Heart right ventricle (tissue), 16 donors: ENCODE results near the gene ADRA1B. TPM values are rescaled to one million over a fixed set of nuclear protein-coding genes. Genes with fewer than 3 reads are reported as not detected.
A peak's percentile ranks its signal among the peaks of the same experiment; 100 is the strongest.
"Not testable (repeated sequence)": the region's sequence is repeated elsewhere in the genome, so short reads cannot be mapped to it uniquely, and the experiment has no call there.

Experiments used
- ATAC-seq, 8 donors: fragments of 200-7000 bp; cut with Tn5 transposase; one replicate each; pipeline ENCODE4 v1.9.1; 2020; ENCODE audit warnings: mild to moderate bottlenecking in 8 of 8, moderate library complexity in 8 of 8, moderate number of reproducible peaks in 1 of 8
- DNase-seq, 2 donors: peaks; one replicate each; pipeline ENCODE4 v3.0.0-alpha.2; 2020
- H3K27ac ChIP-seq, 10 donors: fragments of 200-600 bp; sonication (generic) in 2 of 10; one replicate each; pipeline versions ENCODE4 v1.5.0 to v1.8.0; 2020 to 2022; ENCODE audit warnings: mild to moderate bottlenecking in 3 of 10
- H3K27me3 ChIP-seq, 7 donors: fragments of 200-600 bp; one replicate each; pipeline ENCODE4 v1.8.0; 2021 to 2022; ENCODE audit warnings: mild to moderate bottlenecking in 2 of 7
- H3K36me3 ChIP-seq, 9 donors: fragments of 200-600 bp; sonication (generic) in 1 of 9; one replicate each; pipeline versions ENCODE4 v1.5.0 to v1.8.0; 2020 to 2022; ENCODE audit warnings: mild to moderate bottlenecking in 2 of 9
- H3K4me1 ChIP-seq, 9 donors: fragments of 200-600 bp; sonication (generic) in 1 of 9; one replicate each; pipeline versions ENCODE4 v1.5.0 to v1.8.0; 2020 to 2022; ENCODE audit warnings: mild to moderate bottlenecking in 4 of 9
- H3K4me3 ChIP-seq, 10 donors: fragments of 200-600 bp; sonication (generic) in 2 of 10; one replicate each; pipeline versions ENCODE4 v1.5.0 to v1.8.0; 2020 to 2022; ENCODE audit warnings: mild to moderate bottlenecking in 7 of 10, moderate library complexity in 2 of 10
- H3K9me3 ChIP-seq, 11 donors: fragments of 200-600 bp in 10 of 11; sonication (generic) in 2 of 11; one replicate each; pipeline versions ENCODE4 v1.5.0 to v1.8.0; 2013 to 2022; ENCODE audit warnings: mild to moderate bottlenecking in 2 of 11, control low read depth in 1 of 11, moderate library complexity in 1 of 11
- WGBS, 2 donors: extraction: QIAGEN DNeasy Blood & Tissue Kit; methylation state at CpG; one replicate each; pipeline ENCODE4 v1.1.7; 2013; ENCODE audit warnings: inconsistent platforms in 1 of 2; 5-methylcytosine and 5-hydroxymethylcytosine counted together
- intact Hi-C, 10 donors: fragments of 100-400 bp; cut with DNase I; formaldehyde crosslinking; loops; one replicate each; pipeline versions ENCODE4 v1.11.1 to v1.14.2; 2022
- polyA plus RNA-seq, 2 donors: library from polyadenylated mRNA; stranded (reverse); fragments of 200-250 nt; gene quantifications; one replicate each; pipeline ENCODE4 v1.2.3, GENCODE V29; 2013
- total RNA-seq, 10 donors: library from RNA; stranded (reverse); fragmentation: NEBNext Ultra II Directional in 3 of 10; extraction: Animal tissue kit (Norgen Biotek cat#: 25700) in 3 of 10; gene quantifications; one replicate each; pipeline versions ENCODE4 v1.2.1 to v1.2.4, GENCODE V29; 2021 to 2023
- TF ChIP-seq, protein P1 (sequence below), 9 donors: fragments of 200-600 bp; sonication (generic) in 2 of 9; IDR thresholded peaks; one replicate each; pipeline versions ENCODE4 v1.5.0 to v1.8.0; 2021 to 2022; ENCODE audit warnings: antibody characterized with exemption in 9 of 9, mild to moderate bottlenecking in 5 of 9, moderate library complexity in 1 of 9
- donor health status: Arrhythmogenic right ventricular cardiomyopathy.
- donor health status: ischemic (EF 13 %, LVEDD 7.1; RV severe dilation, severe dysfunction).
- donor health status: healthy with polysubstance abuse.
- donor health status: DM: no; HTN: yes; CAD: no.
- donor health status: DM: no; HTN: no; CAD: no.
- donor health status: ischemic (EF 25% LVEDD 6.9; RV normal size, moderate dysfunction).
- donor health status: ischemic (EF 25% LVEDD 5.7; RV mildly dilated, moderate dysfunction).
- donor health status: healthy.
- donor health status: DM: yes; HTN: yes; CAD: no.
- donor health status: Ischemic cardiomyopathy.
- donor health status: ischemic (EF 35%, LVEDD 5.7; RV mildly dilated, moderate dysfunction).
- donor health status: nonischemic (EF 11% LVEDD 7.7; RV severe dilation, severe dysfunction).
- donor health status: DM: yes; HTN: yes; CAD: no.
- donor health status: PGD.
- donor health status: ischemic (EF 29% LVEDD 5.4; RV normal size, mild dysfunction).
- donor health status: nonischemic (EF 23%, LVEDD 6.1; RV moderate dilation, normal function).

ADRA1B gene
- total and polyA plus RNA-seq, 12 donors: 0.44 to 4.1 (median 1.8) TPM

DNA sequence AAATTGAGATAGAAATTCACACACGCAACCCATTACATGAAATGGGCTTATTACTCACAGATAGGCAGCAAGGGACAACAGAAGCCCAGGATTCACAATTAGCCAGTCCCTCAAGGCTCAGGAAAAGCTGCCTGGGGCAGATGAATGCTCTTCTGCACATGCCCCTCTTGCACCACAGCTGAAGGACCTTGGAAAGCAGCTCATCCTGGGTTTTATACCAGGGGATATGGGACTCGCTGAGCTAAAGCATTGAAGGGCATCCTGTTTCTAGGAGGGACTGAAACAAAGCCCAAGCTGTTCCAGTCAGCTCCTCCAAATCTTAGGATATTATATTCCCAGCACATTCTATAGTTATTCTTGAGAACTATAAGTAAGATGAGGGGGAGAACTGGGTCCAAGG, 76.9 kb downstream of the ADRA1B start:
- peaks cover 0 to 21% (median 8%) of the 10 kb centered on the region in 11 donors for H3K9me3 ChIP-seq
- no peak for ATAC-seq
- TF ChIP-seq, protein P1, sequence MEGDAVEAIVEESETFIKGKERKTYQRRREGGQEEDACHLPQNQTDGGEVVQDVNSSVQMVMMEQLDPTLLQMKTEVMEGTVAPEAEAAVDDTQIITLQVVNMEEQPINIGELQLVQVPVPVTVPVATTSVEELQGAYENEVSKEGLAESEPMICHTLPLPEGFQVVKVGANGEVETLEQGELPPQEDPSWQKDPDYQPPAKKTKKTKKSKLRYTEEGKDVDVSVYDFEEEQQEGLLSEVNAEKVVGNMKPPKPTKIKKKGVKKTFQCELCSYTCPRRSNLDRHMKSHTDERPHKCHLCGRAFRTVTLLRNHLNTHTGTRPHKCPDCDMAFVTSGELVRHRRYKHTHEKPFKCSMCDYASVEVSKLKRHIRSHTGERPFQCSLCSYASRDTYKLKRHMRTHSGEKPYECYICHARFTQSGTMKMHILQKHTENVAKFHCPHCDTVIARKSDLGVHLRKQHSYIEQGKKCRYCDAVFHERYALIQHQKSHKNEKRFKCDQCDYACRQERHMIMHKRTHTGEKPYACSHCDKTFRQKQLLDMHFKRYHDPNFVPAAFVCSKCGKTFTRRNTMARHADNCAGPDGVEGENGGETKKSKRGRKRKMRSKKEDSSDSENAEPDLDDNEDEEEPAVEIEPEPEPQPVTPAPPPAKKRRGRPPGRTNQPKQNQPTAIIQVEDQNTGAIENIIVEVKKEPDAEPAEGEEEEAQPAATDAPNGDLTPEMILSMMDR (IDR thresholded peaks at IDR 0.05): no peak
- H3K36me3 ChIP-seq: no peaks in the 10 kb centered on the region
- no peak overlapping the region for H3K27ac ChIP-seq
- no peak for DNase-seq
- no peaks in the 10 kb centered on the region for H3K4me1 ChIP-seq
- no peak overlapping the region for H3K4me3 ChIP-seq
- H3K27me3 ChIP-seq: peaks cover 0 to 27% (median 11%) of the 10 kb centered on the region in 7 donors
- intact Hi-C loops: no loop called here
- 90 to 97% methylated on average over 2 of the region's 2 CpGs for WGBS, 2 donors

DNA sequence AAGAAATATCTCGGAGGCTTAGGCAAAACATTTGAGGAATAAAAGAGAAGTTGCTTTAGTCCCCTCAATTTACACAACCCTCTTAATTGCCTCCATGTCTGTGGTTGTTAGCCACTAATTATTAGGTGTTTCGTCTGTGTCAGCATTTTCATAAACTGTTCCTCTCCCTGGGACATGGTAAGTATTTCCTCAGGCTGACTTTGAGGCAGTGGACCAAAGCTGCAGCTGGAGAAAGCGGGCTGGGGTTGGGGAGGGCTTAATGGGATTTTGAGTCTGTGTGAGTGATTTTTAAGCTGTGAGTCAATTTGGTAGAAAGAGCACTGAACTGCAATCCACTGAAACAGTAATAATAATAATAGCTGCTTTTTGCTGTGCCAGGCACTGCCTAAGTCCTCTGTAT, 79.6 kb downstream of the ADRA1B start:
- intact Hi-C loops: no loop called here
- no peaks in the 10 kb centered on the region for H3K36me3 ChIP-seq
- ATAC-seq: no peak
- no peak overlapping the region for H3K27ac ChIP-seq
- H3K4me3 ChIP-seq: no peak overlapping the region
- TF ChIP-seq, protein P1 (IDR thresholded peaks at IDR 0.05): no peak
- no peak for DNase-seq
- no peaks in the 10 kb centered on the region for H3K4me1 ChIP-seq
- 78 to 83% methylated on average over 3 of the region's 3 CpGs for WGBS, 2 donors
- peaks cover 0 to 21% (median 8%) of the 10 kb centered on the region in 11 donors for H3K9me3 ChIP-seq
- peaks cover 0 to 15% (median 8%) of the 10 kb centered on the region in 7 donors for H3K27me3 ChIP-seq

DNA sequence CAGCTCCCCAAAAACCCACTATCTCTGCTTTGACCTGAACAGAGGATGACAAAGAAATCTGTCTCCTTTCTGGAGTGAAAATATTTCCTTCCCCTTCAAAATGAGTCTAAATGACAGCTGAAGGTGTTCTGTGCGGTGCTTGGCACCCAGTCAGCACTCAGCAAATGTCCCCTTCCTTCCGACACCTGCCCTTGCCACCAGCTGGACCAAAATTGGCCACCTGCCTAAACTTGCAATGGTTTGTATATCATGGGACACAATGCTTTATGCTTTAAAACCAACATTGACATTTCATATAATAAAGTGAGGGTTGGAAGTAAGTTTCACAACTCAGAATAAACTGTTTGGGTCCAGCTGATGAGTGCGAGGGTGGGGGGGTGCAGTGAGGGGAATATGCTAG, 85.2 kb downstream of the ADRA1B start:
- Histone ChIP-seq H3K4me1 (no peaks in the 10 kb centered on the region), H3K4me3 (no peak overlapping the region), H3K9me3 (no peaks in the 10 kb centered on the region), H3K27ac (no peak overlapping the region), H3K36me3 (no peaks in the 10 kb centered on the region), H3K27me3 (peaks cover 0 to 20% (median 0%) of the 10 kb centered on the region in 7 donors)
- TF ChIP-seq, protein P1 (IDR thresholded peaks at IDR 0.05): no peak
- intact Hi-C loops: no loop called here
- ATAC-seq (no peak), DNase-seq (no peak)
- 44 to 49% methylated on average over 3 of the region's 3 CpGs for WGBS, 2 donors

DNA sequence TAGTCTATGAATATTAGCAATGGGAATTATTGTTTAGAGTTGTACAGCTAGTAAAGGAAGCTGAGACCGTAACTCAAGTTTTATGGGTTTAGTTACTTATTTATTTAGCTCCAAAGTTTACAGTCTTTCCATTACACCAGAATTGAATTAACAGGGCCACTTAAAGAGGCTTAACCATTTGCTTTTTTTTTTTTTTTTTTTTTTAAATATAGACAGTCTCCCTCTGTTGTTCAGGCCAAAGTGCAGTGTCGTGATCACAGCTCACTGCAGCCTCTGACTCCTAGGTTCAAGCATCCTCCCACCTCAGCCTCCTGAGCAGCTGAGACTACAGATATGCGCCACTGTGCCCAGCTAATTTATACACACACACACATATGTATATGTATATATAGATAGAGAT, 91.2 kb downstream of the ADRA1B start:
- H3K36me3 ChIP-seq: peaks cover 0 to 21% (median 5%) of the 10 kb centered on the region in 9 donors
- H3K27me3 ChIP-seq: peaks cover 0 to 6% (median 0%) of the 10 kb centered on the region in 7 donors
- H3K4me3 ChIP-seq: no peak overlapping the region
- H3K27ac ChIP-seq: no peak overlapping the region
- H3K9me3 ChIP-seq: no peaks in the 10 kb centered on the region
- WGBS, 2 donors: 90 to 92% methylated on average over 3 of the region's 3 CpGs
- no peak for DNase-seq
- H3K4me1 ChIP-seq: peaks cover 0 to 30% (median 20%) of the 10 kb centered on the region in 9 donors
- intact Hi-C loops: no loop called here
- TF ChIP-seq, protein P1 (IDR thresholded peaks at IDR 0.05): no peak
- ATAC-seq: no peak

DNA sequence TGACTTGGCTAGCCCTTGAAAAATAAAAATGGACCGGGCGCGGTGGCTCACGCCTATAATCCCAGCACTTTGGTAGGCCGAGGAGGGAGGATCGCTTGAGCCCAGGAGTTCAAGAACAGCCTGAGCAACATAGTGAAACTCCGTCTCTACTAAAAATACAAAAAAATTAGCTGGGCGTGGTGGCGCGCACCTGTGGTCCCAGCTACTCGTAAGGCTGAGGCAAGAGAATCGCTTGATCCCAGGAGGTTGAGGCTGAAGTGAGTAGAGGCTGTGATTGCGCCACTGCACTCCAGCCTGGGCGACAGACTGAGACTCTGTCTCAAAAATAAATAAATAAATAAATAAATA, 92.2 kb downstream of the ADRA1B start:
- H3K4me3 ChIP-seq: peak overlapping the region in 9 of 10 donors; percentile 42 to 96 (median 76)

More for the DNA sequence above, 92.2 kb downstream of the ADRA1B start:
- ATAC-seq, H3K9me3 ChIP-seq, H3K27me3 ChIP-seq, intact Hi-C loops: not testable (repeated sequence)
- whole genome bisulfite sequencing, 2 donors: 81 to 83% methylated on average over 14 of the region's 14 CpGs
- H3K4me1 ChIP-seq: peaks cover 0 to 30% (median 20%) of the 10 kb centered on the region in 9 donors
- peaks cover 0 to 31% (median 14%) of the 10 kb centered on the region in 9 donors for H3K36me3 ChIP-seq
- H3K27ac ChIP-seq: peak overlapping the region in 9 of 10 donors; percentile 32 to 89 (median 84)
- peak in 1 of 2 donors; percentile 9 for DNase-seq
